ENCODE data around the gene PTPRE.

DNA sequence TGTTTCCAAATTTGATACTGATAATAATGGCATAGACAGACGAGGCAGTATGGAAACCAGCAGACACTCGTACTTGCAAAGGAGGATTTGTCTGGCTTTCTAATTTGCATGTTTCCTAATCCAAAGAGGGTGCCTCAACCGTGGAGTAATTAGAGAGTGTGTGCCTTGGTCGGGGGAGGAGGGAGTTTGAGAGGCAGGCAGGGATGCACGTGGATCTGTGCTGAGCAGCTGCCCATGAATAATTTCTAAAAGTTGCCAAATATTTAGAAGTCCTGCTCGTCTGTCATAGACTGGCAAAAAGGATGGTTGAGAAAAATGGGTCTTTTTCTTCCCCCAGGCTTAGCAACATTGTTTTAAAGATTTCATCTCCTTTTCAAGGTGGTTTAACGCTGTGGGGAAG, 69.4 kb downstream of the PTPRE start:
- no peak for TF ChIP-seq CTCF (IDR thresholded peaks at IDR 0.05; ENCODE audit: insufficient read depth, low read length)
- TF ChIP-seq, protein P1, sequence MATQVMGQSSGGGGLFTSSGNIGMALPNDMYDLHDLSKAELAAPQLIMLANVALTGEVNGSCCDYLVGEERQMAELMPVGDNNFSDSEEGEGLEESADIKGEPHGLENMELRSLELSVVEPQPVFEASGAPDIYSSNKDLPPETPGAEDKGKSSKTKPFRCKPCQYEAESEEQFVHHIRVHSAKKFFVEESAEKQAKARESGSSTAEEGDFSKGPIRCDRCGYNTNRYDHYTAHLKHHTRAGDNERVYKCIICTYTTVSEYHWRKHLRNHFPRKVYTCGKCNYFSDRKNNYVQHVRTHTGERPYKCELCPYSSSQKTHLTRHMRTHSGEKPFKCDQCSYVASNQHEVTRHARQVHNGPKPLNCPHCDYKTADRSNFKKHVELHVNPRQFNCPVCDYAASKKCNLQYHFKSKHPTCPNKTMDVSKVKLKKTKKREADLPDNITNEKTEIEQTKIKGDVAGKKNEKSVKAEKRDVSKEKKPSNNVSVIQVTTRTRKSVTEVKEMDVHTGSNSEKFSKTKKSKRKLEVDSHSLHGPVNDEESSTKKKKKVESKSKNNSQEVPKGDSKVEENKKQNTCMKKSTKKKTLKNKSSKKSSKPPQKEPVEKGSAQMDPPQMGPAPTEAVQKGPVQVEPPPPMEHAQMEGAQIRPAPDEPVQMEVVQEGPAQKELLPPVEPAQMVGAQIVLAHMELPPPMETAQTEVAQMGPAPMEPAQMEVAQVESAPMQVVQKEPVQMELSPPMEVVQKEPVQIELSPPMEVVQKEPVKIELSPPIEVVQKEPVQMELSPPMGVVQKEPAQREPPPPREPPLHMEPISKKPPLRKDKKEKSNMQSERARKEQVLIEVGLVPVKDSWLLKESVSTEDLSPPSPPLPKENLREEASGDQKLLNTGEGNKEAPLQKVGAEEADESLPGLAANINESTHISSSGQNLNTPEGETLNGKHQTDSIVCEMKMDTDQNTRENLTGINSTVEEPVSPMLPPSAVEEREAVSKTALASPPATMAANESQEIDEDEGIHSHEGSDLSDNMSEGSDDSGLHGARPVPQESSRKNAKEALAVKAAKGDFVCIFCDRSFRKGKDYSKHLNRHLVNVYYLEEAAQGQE (IDR thresholded peaks at IDR 0.05; ENCODE audit: insufficient replicate concordance, low read depth) = no peak
- no peak for TF ChIP-seq GABPA (IDR thresholded peaks at IDR 0.05; ENCODE audit: low read depth)
- no peak for TF ChIP-seq POLR2AphosphoS5 (IDR thresholded peaks at IDR 0.05; ENCODE audit: low read depth)
- no peak for TF ChIP-seq SPI1 (IDR thresholded peaks at IDR 0.05; ENCODE audit: borderline replicate concordance, low read depth)

Data from HL-60 (cell line).